Esophagus muscularis mucosa (tissue), 4 donors: ENCODE measurements around the gene ALKBH4.
"Not testable (repeated sequence)": the region's sequence is repeated elsewhere in the genome, so short reads cannot be mapped to it uniquely, and the experiment has no call there.

Experiments used
- CTCF ChIP-seq, 3 experiments: fragments of 200-600 bp in 2 of 3; fragments of 450-650 bp in 1 of 3; sonication (generic) in 2 of 3; IDR thresholded peaks; one replicate each; pipeline ENCODE4 v1.5.1; 2017 to 2019; ENCODE audit warnings: antibody characterized with exemption in 3 of 3, mild to moderate bottlenecking in 2 of 3, moderate library complexity in 1 of 3
- EP300 ChIP-seq: sonication (generic); formaldehyde crosslinking; IDR thresholded peaks from one replicate; pipeline ENCODE4 v1.6.1; 2017; ENCODE audit warnings: antibody characterized with exemption
- POLR2A ChIP-seq: fragments of 450-650 bp; IDR thresholded peaks from one replicate; pipeline ENCODE4 v1.6.1; 2017; ENCODE audit warnings: antibody characterized with exemption, moderate library complexity, mild to moderate bottlenecking, low read depth
- POLR2AphosphoS5 ChIP-seq, 2 donors: sonication (generic); formaldehyde crosslinking; IDR thresholded peaks; one replicate each; pipeline ENCODE4 v1.6.1; 2017; ENCODE audit warnings: antibody characterized with exemption in 2 of 2

GRCh38 chr7:102507410-102508088 lies 42.9 kb upstream of the ALKBH4 start:
- not testable (repeated sequence) for TF ChIP-seq POLR2A; CTCF (IDR thresholded peaks at IDR 0.05); EP300; POLR2AphosphoS5 (IDR thresholded peaks at IDR 0.05)
